OCI-LY1 (cell line): ENCODE measurements around the gene NCOA4.
"Not testable (repeated sequence)": the region's sequence is repeated elsewhere in the genome, so short reads cannot be mapped to it uniquely, and the experiment has no call there.

Experiments used
- H2AFZ ChIP-seq: fragments of 200-600 bp; sonication (generic), shearing (Covaris generic); 2 replicates; pipeline ENCODE4 v1.6.0; 2014; ENCODE audit warnings: antibody characterized with exemption, mild to moderate bottlenecking, low read length
- H3F3A ChIP-seq: fragments of 200-600 bp; sonication (generic), shearing (Covaris generic); 2 replicates; pipeline ENCODE4 v1.6.0; 2014; ENCODE audit warnings: mild to moderate bottlenecking, antibody characterized with exemption, low read length, moderate library complexity; ENCODE audit not compliant: insufficient read depth
- H3K27ac ChIP-seq: fragments of 200-600 bp; sonication (generic); 2 replicates; pipeline ENCODE4 v1.5.1; 2014; ENCODE audit warnings: low read length, mixed run types, mild to moderate bottlenecking, low read depth; ENCODE audit not compliant: poor library complexity, severe bottlenecking
- H3K27me3 ChIP-seq: fragments of 200-600 bp; sonication (generic); 2 replicates; pipeline ENCODE4 v1.6.0; 2014; ENCODE audit warnings: antibody characterized with exemption, mild to moderate bottlenecking, low read length, moderate library complexity; ENCODE audit not compliant: insufficient read depth
- H3K36me3 ChIP-seq: fragments of 200-600 bp; sonication (generic); 2 replicates; pipeline ENCODE4 v1.6.1; 2014; ENCODE audit warnings: mild to moderate bottlenecking, antibody characterized with exemption, low read length, moderate library complexity, mixed read lengths; ENCODE audit not compliant: insufficient read depth
- H3K4me1 ChIP-seq: fragments of 200-600 bp; sonication (generic); 2 replicates; pipeline ENCODE4 v1.5.1; 2014; ENCODE audit warnings: mild to moderate bottlenecking, low read length, moderate library complexity; ENCODE audit not compliant: insufficient read depth, severe bottlenecking
- H3K4me2 ChIP-seq: fragments of 200-600 bp; sonication (generic), shearing (Covaris generic); 2 replicates; pipeline ENCODE4 v1.6.1; 2014; ENCODE audit warnings: low read length
- H3K4me3 ChIP-seq: fragments of 200-600 bp; sonication (generic); 2 replicates; pipeline ENCODE4 v1.5.1; 2014; ENCODE audit warnings: low read length, low read depth, mild to moderate bottlenecking, mixed read lengths; ENCODE audit not compliant: poor library complexity, severe bottlenecking
- H3K79me2 ChIP-seq: fragments of 200-600 bp; shearing (Covaris generic); 2 replicates; pipeline ENCODE4 v1.6.1; 2016; ENCODE audit warnings: mixed run types, low read length, mixed read lengths; ENCODE audit not compliant: insufficient read depth
- H3K9ac ChIP-seq: fragments of 200-600 bp; sonication (generic), shearing (Covaris generic); 2 replicates; pipeline ENCODE4 v1.6.1; 2014; ENCODE audit warnings: mild to moderate bottlenecking, low read length, mixed read lengths
- H3K9me2 ChIP-seq: fragments of 200-600 bp; sonication (generic), shearing (Covaris generic); 2 replicates; pipeline ENCODE4 v1.6.1; 2014; ENCODE audit warnings: low read depth, mild to moderate bottlenecking, low read length, mixed read lengths
- H3K9me3 ChIP-seq: fragments of 200-600 bp; shearing (Covaris generic); 2 replicates; pipeline ENCODE4 v1.6.1; 2014; ENCODE audit warnings: low read length, mixed read lengths
- H4K20me1 ChIP-seq: fragments of 200-600 bp; sonication (generic), shearing (Covaris generic); 2 replicates; pipeline ENCODE4 v1.6.0; 2016; ENCODE audit warnings: mild to moderate bottlenecking, low read length; ENCODE audit not compliant: insufficient read depth
- EZH2 ChIP-seq: fragments of 200-600 bp; sonication (generic), shearing (Covaris generic); IDR thresholded peaks from 2 replicates; pipeline ENCODE4 v1.8.0; 2017; ENCODE audit warnings: borderline replicate concordance, mixed run types, mild to moderate bottlenecking, antibody characterized with exemption, low read length, moderate library complexity, mixed read lengths
- TF ChIP-seq, protein P1 (sequence below): fragments of 200-600 bp; sonication (generic), shearing (Covaris generic); IDR thresholded peaks from 2 replicates; pipeline ENCODE4 v1.5.1; 2017; ENCODE audit warnings: mild to moderate bottlenecking, antibody characterized with exemption, low read length, moderate library complexity, mixed read lengths

Gene NCOA4

GRCh38 chr10:46001187-46001756, 29.2 kb downstream of the NCOA4 start:
- TF ChIP-seq, protein P1, sequence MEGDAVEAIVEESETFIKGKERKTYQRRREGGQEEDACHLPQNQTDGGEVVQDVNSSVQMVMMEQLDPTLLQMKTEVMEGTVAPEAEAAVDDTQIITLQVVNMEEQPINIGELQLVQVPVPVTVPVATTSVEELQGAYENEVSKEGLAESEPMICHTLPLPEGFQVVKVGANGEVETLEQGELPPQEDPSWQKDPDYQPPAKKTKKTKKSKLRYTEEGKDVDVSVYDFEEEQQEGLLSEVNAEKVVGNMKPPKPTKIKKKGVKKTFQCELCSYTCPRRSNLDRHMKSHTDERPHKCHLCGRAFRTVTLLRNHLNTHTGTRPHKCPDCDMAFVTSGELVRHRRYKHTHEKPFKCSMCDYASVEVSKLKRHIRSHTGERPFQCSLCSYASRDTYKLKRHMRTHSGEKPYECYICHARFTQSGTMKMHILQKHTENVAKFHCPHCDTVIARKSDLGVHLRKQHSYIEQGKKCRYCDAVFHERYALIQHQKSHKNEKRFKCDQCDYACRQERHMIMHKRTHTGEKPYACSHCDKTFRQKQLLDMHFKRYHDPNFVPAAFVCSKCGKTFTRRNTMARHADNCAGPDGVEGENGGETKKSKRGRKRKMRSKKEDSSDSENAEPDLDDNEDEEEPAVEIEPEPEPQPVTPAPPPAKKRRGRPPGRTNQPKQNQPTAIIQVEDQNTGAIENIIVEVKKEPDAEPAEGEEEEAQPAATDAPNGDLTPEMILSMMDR = no peak
- TF ChIP-seq EZH2 = no peak
- no peak overlapping the region for H2AFZ ChIP-seq
- no peaks in the 10 kb centered on the region for H3K27me3 ChIP-seq
- H3K36me3 ChIP-seq = peaks cover 84% of the 10 kb centered on the region
- H3K4me3 ChIP-seq = no peak overlapping the region
- no peaks in the 10 kb centered on the region for H3K9me2 ChIP-seq
- H3F3A ChIP-seq = no peaks in the 10 kb centered on the region
- no peak overlapping the region for H3K4me2 ChIP-seq
- no peaks in the 10 kb centered on the region for H3K4me1 ChIP-seq
- H3K79me2 ChIP-seq = no peaks in the 10 kb centered on the region
- H3K9ac ChIP-seq = no peak overlapping the region
- no peaks in the 10 kb centered on the region for H4K20me1 ChIP-seq
- H3K9me3 ChIP-seq = no peaks in the 10 kb centered on the region
- H3K27ac ChIP-seq = no peak overlapping the region

GRCh38 chr10:46000538-46000937, 29.9 kb downstream of the NCOA4 start:
- peaks cover 76% of the 10 kb centered on the region for H3K36me3 ChIP-seq
- H3K9me2 ChIP-seq = no peaks in the 10 kb centered on the region
- no peaks in the 10 kb centered on the region for H4K20me1 ChIP-seq
- H3K27me3 ChIP-seq = no peaks in the 10 kb centered on the region
- no peak overlapping the region for H3K4me2 ChIP-seq
- no peak overlapping the region for H3K4me3 ChIP-seq
- no peaks in the 10 kb centered on the region for H3K4me1 ChIP-seq
- H3K9me3 ChIP-seq = no peaks in the 10 kb centered on the region
- H3F3A ChIP-seq = no peaks in the 10 kb centered on the region
- no peak overlapping the region for H3K27ac ChIP-seq
- TF ChIP-seq, protein P1 = no peak
- TF ChIP-seq EZH2 = no peak
- H3K9ac ChIP-seq = no peak overlapping the region
- H3K79me2 ChIP-seq = no peaks in the 10 kb centered on the region
- no peak overlapping the region for H2AFZ ChIP-seq

- H2AFZ ChIP-seq, H3K4me1 ChIP-seq, H3K9ac ChIP-seq, H3K27ac ChIP-seq, H3F3A ChIP-seq, H3K27me3 ChIP-seq, H3K79me2 ChIP-seq, H3K9me3 ChIP-seq, H3K4me2 ChIP-seq, H4K20me1 ChIP-seq, H3K4me3 ChIP-seq, H3K9me2 ChIP-seq: not testable (repeated sequence)
- H3K36me3 ChIP-seq = peaks cover 70% of the 10 kb centered on the region
These were observed 30.5 kb downstream of the NCOA4 start for GRCh38 chr10:45999955-46000354.

DNA sequence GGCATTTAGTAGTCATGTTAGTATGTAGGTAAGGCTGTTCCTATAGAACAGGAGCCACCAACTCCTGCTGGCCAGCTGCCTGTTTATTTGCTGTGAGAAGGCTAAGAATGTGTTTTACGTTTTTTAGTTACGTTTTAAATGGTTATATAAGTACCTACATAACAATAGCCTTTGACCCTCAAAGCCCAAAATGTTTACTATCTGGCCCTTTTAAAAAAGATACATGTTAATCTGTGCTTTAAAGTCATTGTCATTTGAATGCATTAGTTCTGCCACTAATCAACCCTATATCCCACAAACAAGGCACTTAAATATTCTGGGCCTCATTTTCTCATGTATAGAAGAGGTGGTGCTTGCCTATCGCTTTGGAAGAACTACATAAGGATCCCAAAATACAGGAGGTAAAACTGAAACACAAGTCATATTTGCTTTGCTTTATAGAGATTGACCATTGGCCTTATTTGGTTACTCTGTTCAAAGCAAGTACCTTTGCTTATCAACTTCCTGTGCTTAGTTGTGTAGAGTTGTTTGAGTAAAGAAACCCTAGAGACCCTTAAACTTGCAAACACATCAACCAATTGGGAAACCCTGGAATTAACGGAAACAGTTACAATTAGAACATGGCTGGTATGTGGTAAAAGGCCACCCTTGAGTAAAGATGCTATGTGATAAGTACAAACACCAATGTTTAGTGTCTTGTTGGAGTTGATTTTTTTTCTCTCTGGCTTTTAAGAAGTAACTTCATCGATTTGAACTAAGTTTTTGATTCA, 32.2 kb downstream of the NCOA4 start:
- Histone ChIP-seq H3K9me3 (no peaks in the 10 kb centered on the region), H3F3A (no peaks in the 10 kb centered on the region), H3K79me2 (no peaks in the 10 kb centered on the region), H4K20me1 (no peaks in the 10 kb centered on the region), H3K4me2 (no peak overlapping the region), H3K4me3 (no peak overlapping the region), H3K9me2 (no peaks in the 10 kb centered on the region), H3K4me1 (no peaks in the 10 kb centered on the region), H3K27me3 (no peaks in the 10 kb centered on the region), H2AFZ (no peak overlapping the region), H3K9ac (no peak overlapping the region), H3K36me3 (peaks cover 61% of the 10 kb centered on the region), H3K27ac (no peak overlapping the region)
- TF ChIP-seq, protein P1 = no peak
- TF ChIP-seq EZH2 = no peak
